CD14-positive monocyte (primary cell): ENCODE measurements around the gene DES. TPM values are rescaled to one million over a fixed set of nuclear protein-coding genes. Genes with fewer than 3 reads are reported as not detected.
A peak's percentile ranks its signal among the peaks of the same experiment; 100 is the strongest.

Experiments
- DNase-seq, 3 donors: peaks; one replicate each; pipeline ENCODE4 v3.0.0-alpha.2; 2011 to 2022
- H2AFZ ChIP-seq: 2 replicates; pipeline ENCODE4 v1.6.0; 2012; ENCODE audit warnings: mild to moderate bottlenecking, low read depth, low read length, inconsistent platforms; ENCODE audit not compliant: insufficient read depth, poor library complexity, severe bottlenecking
- H3K27ac ChIP-seq, 2 donors: 1 replicate in 1 of 2; 2 replicates in 1 of 2; pipeline ENCODE4 v1.5.1; 2012 to 2013; ENCODE audit warnings: low read length in 2 of 2, control low read depth in 1 of 2, inconsistent platforms in 1 of 2, low read depth in 1 of 2, mild to moderate bottlenecking in 1 of 2
- H3K27me3 ChIP-seq, 2 donors: one replicate each; pipeline versions ENCODE4 v1.6.0 to v1.6.1; 2011 to 2013; ENCODE audit warnings: low read length in 2 of 2; ENCODE audit not compliant: control insufficient read depth in 2 of 2, insufficient read depth in 2 of 2
- H3K36me3 ChIP-seq, 2 donors: replicated peaks in 1 of 2; 1 replicate in 1 of 2; 2 replicates in 1 of 2; pipeline versions ENCODE4 v1.5.1 to v1.6.1; 2012 to 2013; ENCODE audit warnings: low read length in 2 of 2, control low read depth in 1 of 2, inconsistent platforms in 1 of 2, mild to moderate bottlenecking in 1 of 2; ENCODE audit not compliant: insufficient read depth in 2 of 2, control insufficient read depth in 1 of 2
- H3K4me1 ChIP-seq, 2 donors: 1 replicate in 1 of 2; 2 replicates in 1 of 2; pipeline versions ENCODE4 v1.5.1 to v1.6.1; 2012 to 2013; ENCODE audit warnings: low read length in 2 of 2, control low read depth in 1 of 2, inconsistent platforms in 1 of 2, mild to moderate bottlenecking in 1 of 2, moderate library complexity in 1 of 2; ENCODE audit not compliant: insufficient read depth in 2 of 2, control insufficient read depth in 1 of 2
- H3K4me2 ChIP-seq: replicated peaks from 2 replicates; pipeline ENCODE3; 2012; ENCODE audit warnings: low read length, moderate library complexity, mild to moderate bottlenecking; ENCODE audit not compliant: poor library complexity, severe bottlenecking; ENCODE audit errors: extremely low read depth
- H3K4me3 ChIP-seq, 3 experiments: fragments of 200-600 bp in 1 of 3; sonication (generic) in 1 of 3; replicated peaks in 1 of 3; 1 replicate in 2 of 3; 2 replicates in 1 of 3; pipeline ENCODE4 v1.5.1; 2011 to 2013; ENCODE audit warnings: low read length in 3 of 3, mild to moderate bottlenecking in 3 of 3, control low read depth in 2 of 3, low read depth in 2 of 3, inconsistent platforms in 1 of 3, moderate library complexity in 1 of 3
- H3K79me2 ChIP-seq: 2 replicates; pipeline ENCODE4 v1.6.0; 2012; ENCODE audit warnings: mild to moderate bottlenecking, control low read depth, inconsistent platforms, low read length, moderate library complexity; ENCODE audit not compliant: insufficient read depth
- H3K9ac ChIP-seq: 2 replicates; pipeline ENCODE4 v1.6.0; 2017; ENCODE audit warnings: low read length, mild to moderate bottlenecking; ENCODE audit not compliant: insufficient read depth, poor library complexity, severe bottlenecking
- H3K9me3 ChIP-seq, 2 donors: replicated peaks in 1 of 2; 1 replicate in 1 of 2; 2 replicates in 1 of 2; pipeline versions ENCODE4 v1.5.1 to v1.6.1; 2012 to 2013; ENCODE audit warnings: low read length in 2 of 2, control low read depth in 1 of 2; ENCODE audit not compliant: control insufficient read depth in 1 of 2, insufficient read depth in 1 of 2
- H4K20me1 ChIP-seq: 2 replicates; pipeline ENCODE4 v1.6.0; 2012; ENCODE audit warnings: mild to moderate bottlenecking, low read length, control low read depth, moderate library complexity; ENCODE audit not compliant: insufficient read depth
- H3K27ac Mint-ChIP-seq, 7 donors: one replicate each; pipeline ENCODE4 v1.8.0; 2020; ENCODE audit warnings: mild to moderate bottlenecking in 7 of 7, mixed read lengths in 7 of 7, moderate library complexity in 6 of 7, inconsistent platforms in 2 of 7
- H3K27me3 Mint-ChIP-seq, 3 donors: one replicate each; pipeline ENCODE4 v1.8.0; 2021 to 2022; ENCODE audit warnings: low read depth in 3 of 3, mild to moderate bottlenecking in 3 of 3, mixed read lengths in 3 of 3, moderate library complexity in 3 of 3, inconsistent platforms in 1 of 3
- H3K36me3 Mint-ChIP-seq, 2 donors: one replicate each; pipeline ENCODE4 v1.8.0; 2020; ENCODE audit warnings: mixed read lengths in 2 of 2, inconsistent platforms in 1 of 2, mild to moderate bottlenecking in 1 of 2
- H3K4me1 Mint-ChIP-seq: one replicate; pipeline ENCODE4 v1.8.0; 2020; ENCODE audit warnings: mild to moderate bottlenecking, mixed read lengths
- H3K4me3 Mint-ChIP-seq, 2 donors: one replicate each; pipeline ENCODE4 v1.8.0; 2020; ENCODE audit warnings: mild to moderate bottlenecking in 2 of 2, mixed read lengths in 2 of 2, moderate library complexity in 1 of 2
- H3K9me3 Mint-ChIP-seq, 7 donors: one replicate each; pipeline ENCODE4 v1.8.0; 2020 to 2022; ENCODE audit warnings: mixed read lengths in 7 of 7, mild to moderate bottlenecking in 6 of 7, moderate library complexity in 6 of 7, inconsistent platforms in 2 of 7
- CTCF ChIP-seq: fragments of 200-600 bp; IDR thresholded peaks from one replicate; pipeline ENCODE4 v1.8.0; 2022; ENCODE audit warnings: antibody characterized with exemption, mild to moderate bottlenecking
- WGBS: methylation state at CpG from one replicate; pipeline ENCODE4 v1.1.5; 2013; ENCODE audit warnings: missing lambda C conversion rate; ENCODE audit not compliant: insufficient coverage; 5-methylcytosine and 5-hydroxymethylcytosine counted together
- intact Hi-C, 2 donors: fragments of 100-400 bp; cut with micrococcal nuclease; formaldehyde crosslinking; loops; one replicate each; pipeline versions ENCODE4 v1.15.0 to v1.15.1; 2023
- polyA plus RNA-seq, 3 donors: library from polyadenylated mRNA; depleted of rRNA in 1 of 3; unstranded in 2 of 3; stranded (reverse) in 1 of 3; fragments of 300-500 nt in 2 of 3; fragments of >200 nt in 1 of 3; fragmentation: Illumina TruSeq in 2 of 3; gene quantifications; 1 replicate in 2 of 3; 2 replicates in 1 of 3; pipeline ENCODE4 v1.2.3, GENCODE V29; 2012 to 2021

DES gene
- polyA plus RNA-seq, 3 donors: 2.4 to 4.0 (median 2.4) TPM

DNA sequence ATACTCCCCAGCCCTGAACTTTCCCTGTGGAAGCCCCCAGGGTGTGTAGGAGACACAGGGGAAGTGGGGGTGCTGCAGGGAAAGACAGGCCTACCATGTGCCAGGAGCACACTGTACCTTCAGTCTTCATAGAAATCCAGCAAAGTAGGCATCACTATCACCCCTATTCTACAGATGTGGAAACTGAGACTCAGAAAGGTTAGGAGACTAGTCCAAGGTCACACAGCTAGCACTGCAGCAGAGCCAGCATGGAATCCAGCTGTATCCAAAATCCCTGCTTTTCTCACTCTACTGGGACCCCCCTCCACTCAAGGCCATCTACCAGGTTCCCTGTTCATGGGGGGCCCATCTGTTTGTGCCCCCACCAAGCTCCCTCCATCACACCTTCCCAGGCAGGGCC is 37.3 kb upstream of the DES start:
- Histone ChIP-seq H4K20me1 (no peaks in the 10 kb centered on the region), H3K4me2 (no peak overlapping the region), H3K4me3 (no peak overlapping the region), H3K79me2 (no peaks in the 10 kb centered on the region), H3K27me3 (no peaks in the 10 kb centered on the region), H3K36me3 (peaks cover 55 to 67% of the 10 kb centered on the region in 2 donors), H3K27ac (no peak overlapping the region), H2AFZ (no peak overlapping the region), H3K9me3 (no peaks in the 10 kb centered on the region), H3K4me1 (no peaks in the 10 kb centered on the region), H3K9ac (no peak overlapping the region)
- intact Hi-C loops: no loop called here
- no peak overlapping the region for H3K4me3 Mint-ChIP-seq
- H3K4me1 Mint-ChIP-seq: peaks cover 3% of the 10 kb centered on the region
- H3K9me3 Mint-ChIP-seq: no peaks in the 10 kb centered on the region
- H3K27ac Mint-ChIP-seq: peak overlapping the region in 2 of 7 donors; percentile 37 to 48
- H3K27me3 Mint-ChIP-seq: peaks cover 0 to 2% (median 0%) of the 10 kb centered on the region in 3 donors
- no peak for TF ChIP-seq CTCF
- peaks cover 67 to 73% of the 10 kb centered on the region in 2 donors for H3K36me3 Mint-ChIP-seq
- no peak for DNase-seq

DNA sequence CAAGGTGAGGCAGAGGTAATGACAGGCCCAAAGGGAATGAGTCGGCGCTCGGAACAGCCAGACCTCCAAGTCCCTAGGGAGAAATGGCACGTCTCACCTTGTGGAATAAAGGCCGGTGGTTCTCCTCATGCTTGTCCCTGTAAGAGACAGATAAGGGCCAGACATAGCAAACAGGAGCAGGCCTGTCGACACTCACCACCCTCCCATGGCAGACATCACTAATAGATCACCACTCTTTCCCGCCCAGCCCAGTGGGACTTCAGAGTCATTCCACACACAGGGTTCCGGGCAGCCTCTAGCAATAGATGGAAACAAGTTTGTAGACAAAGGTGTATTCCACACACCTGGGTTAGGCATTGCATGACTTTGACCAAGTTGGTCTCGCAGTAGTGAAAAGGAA is 36.7 kb upstream of the DES start:
- no peaks in the 10 kb centered on the region for H3K79me2 ChIP-seq
- intact Hi-C loops: no loop called here
- Mint-ChIP-seq H3K4me1 (peaks cover 6% of the 10 kb centered on the region), H3K9me3 (no peaks in the 10 kb centered on the region), H3K36me3 (peaks cover 71 to 77% of the 10 kb centered on the region in 2 donors), H3K27me3 (peaks cover 0 to 2% (median 0%) of the 10 kb centered on the region in 3 donors), H3K4me3 (no peak overlapping the region), H3K27ac (no peak overlapping the region)
- no peak overlapping the region for H3K9ac ChIP-seq
- WGBS: 98% methylated on average over 7 of the region's 9 CpGs
- H3K9me3 ChIP-seq: no peaks in the 10 kb centered on the region
- H3K4me3 ChIP-seq: no peak overlapping the region
- H3K27ac ChIP-seq: no peak overlapping the region
- H2AFZ ChIP-seq: no peak overlapping the region
- H3K27me3 ChIP-seq: no peaks in the 10 kb centered on the region
- TF ChIP-seq CTCF: no peak
- no peak overlapping the region for H3K4me2 ChIP-seq
- peaks cover 60 to 72% of the 10 kb centered on the region in 2 donors for H3K36me3 ChIP-seq
- H4K20me1 ChIP-seq: no peaks in the 10 kb centered on the region
- peaks cover 1 to 2% of the 10 kb centered on the region in 2 donors for H3K4me1 ChIP-seq
- no peak for DNase-seq
